Renal cortical epithelial cell (primary cell): ENCODE results near the gene ROBO3. TPM values are rescaled to one million over a fixed set of nuclear protein-coding genes. Genes with fewer than 3 reads are reported as not detected.

Source experiments
- DNase-seq: peaks from one replicate; pipeline ENCODE4 v3.0.0-alpha.2; 2011; ENCODE audit warnings: low read depth
- total RNA-seq: library from RNA; depleted of rRNA; stranded (reverse); fragments of >200 nt; gene quantifications from 2 replicates; pipeline ENCODE4 v1.2.3, GENCODE V29; 2014

Gene ROBO3
- total RNA-seq, 1 donor from 2014 or later, result 7.3 TPM

DNA sequence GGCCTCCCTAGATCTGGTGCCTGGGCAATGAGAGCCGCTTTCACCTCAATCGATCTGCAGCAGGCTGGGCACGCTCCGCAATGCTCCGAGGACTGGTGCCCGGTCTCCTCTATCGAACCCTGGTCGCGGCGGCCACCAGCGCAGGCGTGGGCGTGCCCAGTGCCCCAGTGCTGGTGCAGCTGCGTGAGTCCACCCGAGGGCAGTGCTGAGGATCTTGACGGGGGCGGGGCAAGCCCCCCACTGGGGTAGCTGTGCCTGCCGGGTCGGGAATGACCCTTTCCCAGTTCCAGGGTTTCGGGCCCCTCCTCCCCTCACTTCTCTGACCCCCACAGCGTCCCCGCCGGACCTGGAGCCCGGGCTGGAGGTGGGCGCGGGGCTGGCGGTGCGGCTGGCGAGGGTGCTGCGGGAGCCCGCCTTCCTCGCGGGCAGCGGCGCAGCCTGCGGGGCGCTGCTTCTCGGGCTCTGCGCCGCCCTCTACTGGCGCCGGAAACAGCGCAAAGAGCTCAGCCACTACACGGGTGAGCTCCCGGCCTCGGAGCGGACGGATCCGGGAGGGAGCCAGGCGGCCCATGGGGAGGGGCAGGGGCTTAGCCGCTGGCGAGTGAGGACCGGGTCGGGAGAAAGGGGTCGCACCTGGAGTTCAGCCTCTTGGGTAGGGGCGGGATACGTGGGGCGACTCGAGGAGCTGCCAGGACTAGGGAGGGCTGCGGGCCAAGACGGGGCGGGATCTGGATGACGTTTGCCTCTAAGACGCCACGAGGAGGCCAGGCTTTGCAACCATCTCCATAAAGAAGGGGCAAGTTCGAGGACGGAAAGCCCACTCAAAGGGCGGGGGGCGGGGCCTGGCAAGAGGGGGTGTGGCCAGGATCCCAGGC, 10.9 kb downstream of the ROBO3 start:
- DNase-seq, result peak; percentile 84

DNA sequence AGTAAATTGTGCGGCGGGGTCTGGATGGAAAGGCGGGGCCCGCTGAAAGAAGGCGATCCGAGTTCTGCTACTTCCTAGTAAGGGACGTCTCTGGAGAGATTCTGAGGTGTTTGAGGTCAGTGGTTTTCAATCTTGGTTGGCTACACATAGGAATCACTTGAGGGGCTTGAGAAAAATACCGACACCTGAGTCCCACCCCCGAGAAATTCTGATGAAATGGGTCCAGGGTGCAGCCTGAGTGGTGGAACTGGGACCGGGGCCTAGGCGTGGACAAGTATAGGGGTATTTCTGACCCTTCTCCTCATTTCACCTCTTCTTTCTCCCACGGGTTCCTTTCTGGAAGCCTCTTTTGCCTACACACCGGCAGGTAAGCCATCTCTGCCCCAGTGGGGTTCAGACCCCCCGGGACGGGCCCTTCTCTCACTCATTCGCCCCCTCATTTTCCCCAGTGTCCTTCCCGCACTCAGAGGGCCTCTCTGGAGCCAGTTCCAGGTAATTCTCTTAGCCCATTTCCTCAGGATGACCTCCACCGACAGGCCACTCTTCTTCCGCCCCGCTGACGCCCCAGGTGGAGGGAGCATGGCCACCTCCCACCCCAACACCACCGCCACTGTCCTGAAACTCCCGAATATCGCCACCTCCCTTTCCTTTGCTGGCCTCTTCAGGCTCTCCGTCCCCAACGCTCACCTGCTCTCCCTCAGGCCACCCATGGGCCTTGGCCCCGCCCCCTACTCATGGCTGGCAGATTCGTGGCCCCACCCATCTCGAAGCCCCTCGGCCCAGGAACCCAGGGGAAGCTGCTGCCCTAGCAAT, 11.8 kb downstream of the ROBO3 start:
- DNase-seq, result no peak

DNA sequence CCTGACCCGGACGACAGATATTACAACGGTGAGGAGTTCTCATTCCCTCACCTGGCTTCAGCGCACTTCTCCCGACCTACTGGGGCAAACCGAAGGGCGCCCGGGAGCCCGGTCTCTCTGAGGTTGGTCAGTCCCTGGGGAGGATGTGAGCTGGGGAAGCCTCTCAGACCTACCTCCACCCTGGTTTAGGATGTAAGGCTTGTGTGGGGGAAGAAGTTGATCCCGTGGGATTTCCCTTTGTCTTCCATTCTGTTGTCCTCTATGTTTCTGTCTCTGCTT, 12.3 kb downstream of the ROBO3 start:
- no peak for DNase-seq

DNA sequence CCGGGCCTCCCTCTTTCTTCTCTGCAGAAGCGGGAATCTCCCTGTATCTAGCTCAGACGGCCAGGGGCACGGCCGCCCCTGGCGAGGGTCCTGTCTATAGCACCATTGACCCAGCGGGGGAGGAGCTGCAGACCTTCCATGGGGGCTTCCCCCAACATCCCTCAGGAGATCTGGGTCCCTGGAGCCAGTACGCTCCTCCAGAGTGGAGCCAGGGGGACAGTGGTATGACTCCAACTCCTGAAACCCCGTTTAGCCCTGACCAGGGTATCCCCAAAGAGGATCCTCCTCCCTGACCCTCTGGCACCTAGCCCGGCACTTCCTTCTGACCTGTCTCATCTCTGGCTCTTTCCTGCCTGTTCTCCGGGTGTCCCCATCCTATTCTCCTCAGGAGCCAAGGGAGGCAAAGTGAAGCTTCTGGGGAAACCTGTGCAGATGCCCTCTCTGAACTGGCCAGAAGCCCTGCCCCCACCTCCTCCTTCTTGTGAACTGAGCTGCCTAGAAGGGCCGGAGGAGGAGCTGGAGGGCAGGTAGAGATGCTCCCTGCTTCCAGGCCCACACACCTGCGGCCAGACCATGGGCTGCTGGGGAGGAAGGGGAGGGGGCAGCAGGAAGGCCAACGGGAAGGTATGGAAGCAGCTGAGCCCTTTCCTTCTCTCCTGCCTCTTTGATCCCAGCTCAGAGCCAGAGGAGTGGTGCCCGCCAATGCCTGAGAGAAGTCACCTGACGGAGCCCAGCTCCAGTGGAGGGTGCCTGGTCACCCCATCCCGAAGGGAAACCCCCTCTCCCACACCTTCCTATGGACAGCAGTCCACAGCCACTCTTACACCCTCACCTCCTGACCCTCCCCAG, 12.9 kb downstream of the ROBO3 start:
- DNase-seq, result no peak

DNA sequence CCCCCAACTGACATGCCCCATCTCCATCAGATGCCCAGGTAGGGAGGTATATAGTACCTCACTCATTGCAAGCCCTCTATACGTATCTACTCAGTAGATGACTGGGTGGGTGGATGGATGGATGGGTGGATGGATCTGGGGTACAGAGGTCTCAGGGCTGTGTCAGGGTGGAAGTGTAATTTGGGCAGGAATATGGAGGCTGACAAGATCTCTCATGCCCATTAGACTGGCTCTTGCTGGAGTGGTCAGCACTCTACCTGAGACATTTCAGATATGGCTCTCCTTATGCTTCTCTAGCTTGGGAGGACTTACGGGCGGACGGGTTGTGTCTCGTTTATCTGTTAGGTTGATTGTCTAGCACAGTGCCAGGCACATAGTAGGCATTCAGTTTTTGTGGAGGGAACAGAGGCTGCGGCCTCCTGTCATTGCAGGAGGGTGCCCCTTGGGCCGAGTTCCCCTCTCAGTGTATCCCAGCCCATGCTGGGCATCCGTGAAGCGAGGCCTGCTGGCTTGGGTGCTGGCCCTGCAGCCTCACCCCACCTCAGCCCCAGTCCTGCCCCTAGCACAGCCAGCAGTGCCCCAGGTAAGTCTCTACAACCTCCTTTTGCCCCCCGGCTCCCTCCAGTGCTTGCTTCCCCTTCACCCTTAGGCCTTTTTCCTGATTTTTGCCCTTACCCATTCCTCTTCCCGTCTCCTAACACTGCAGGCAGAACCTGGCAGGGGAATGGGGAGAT, 13.7 kb downstream of the ROBO3 start:
- DNase-seq, result no peak

DNA sequence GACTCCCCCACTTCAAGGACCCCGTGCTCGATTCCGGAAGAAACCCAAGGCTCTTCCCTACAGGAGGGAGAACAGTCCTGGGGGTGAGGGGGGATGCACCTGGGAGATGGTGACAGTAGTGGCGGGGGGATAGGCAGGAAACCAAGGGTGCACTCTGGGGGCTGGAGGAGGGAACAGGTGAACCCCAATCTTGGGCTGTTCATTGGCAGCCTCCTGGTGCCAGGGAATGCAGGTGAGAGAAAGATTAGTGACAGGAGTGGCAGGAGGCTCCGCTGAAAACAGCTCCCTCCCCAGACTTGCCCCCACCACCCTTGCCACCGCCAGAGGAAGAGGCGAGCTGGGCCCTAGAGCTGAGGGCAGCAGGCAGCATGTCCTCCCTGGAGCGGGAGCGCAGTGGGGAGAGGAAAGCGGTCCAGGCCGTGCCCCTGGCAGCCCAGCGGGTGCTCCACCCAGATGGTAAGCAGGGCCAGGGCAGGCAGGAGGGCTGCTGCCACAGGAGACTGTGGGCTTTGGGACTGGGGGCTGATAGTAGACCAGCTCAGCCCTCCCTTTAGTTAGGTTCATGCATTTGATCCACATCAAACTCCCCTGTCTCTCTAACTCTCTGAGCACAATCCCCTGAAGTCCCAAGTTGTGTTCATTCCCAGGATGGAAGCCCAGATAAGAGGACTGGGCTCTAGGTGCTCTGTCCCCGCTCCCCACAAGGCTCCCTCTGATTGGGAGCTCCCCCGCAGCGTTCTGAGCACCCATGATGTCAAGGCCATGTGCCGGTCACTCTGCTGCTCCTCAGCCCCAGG, 14.5 kb downstream of the ROBO3 start:
- no peak for DNase-seq

DNA sequence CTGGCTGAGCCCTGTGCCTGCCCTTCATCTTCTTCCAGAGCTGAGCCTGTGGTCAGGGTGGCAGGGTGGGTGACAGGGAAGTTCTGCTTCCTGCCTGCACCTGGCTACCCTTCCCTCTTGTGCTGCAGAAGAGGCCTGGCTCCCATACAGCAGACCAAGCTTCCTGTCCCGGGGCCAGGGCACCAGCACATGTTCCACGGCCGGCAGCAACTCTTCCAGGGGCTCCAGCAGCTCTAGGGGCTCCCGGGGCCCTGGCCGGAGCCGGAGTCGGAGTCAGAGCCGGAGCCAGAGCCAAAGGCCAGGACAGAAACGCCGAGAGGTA, 15.0 kb downstream of the ROBO3 start:
- DNase-seq, result no peak

DNA sequence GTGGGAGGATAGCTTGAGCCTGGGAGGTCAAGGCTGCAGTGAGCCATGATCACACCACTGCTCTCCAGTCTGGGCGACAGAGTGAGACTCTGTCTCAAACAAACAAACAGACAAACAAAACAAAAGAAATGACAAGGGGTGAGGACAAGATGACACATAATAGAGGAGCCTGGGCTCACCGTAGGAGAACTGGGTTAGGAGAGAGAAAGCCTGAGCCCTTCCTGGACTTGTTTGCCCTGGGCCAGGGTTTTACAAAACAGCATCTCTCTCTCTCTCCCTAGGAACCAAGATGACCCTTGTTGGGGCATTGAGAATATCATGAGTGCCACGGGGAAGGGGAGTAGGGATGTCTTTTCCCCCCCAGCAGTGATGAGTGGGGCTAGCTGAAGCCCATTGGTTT, 15.7 kb downstream of the ROBO3 start:
- DNase-seq, result no peak

DNA sequence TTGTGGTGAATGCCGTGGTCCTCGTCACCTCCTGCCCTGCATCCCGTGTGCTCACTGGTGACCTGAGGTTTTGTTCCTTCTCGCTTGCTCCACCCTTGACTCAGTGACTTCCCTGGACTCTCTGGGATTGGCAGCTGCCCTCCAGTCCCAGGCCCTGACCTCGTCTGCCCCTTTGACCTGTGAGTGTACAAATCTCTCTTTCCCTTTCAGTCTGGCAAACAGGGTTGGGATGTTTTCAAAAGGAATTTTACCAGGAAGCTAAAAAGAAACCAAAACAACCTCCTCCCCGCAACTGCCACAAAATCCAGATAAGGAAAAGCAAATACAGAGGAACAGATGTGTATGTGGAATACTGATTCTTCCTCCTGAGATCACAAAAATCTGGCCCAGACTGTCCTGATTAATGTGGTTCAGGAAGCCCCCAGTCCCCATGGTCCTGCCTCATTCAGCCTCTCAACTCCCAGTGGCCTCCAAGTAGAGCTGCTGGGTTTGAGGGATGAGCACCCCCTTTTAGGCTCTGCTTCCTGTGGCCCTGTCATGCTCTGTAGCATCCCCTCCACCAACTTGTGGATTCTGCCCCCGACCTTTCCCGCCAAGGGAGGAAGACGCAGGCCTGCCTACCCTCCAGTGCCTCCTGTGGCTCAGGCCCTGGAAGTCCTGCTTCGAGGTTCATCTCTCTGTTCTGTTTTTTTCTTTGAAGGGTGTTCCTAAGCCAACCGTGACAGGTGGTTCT, 17.3 kb downstream of the ROBO3 start:
- DNase-seq, result no peak

DNA sequence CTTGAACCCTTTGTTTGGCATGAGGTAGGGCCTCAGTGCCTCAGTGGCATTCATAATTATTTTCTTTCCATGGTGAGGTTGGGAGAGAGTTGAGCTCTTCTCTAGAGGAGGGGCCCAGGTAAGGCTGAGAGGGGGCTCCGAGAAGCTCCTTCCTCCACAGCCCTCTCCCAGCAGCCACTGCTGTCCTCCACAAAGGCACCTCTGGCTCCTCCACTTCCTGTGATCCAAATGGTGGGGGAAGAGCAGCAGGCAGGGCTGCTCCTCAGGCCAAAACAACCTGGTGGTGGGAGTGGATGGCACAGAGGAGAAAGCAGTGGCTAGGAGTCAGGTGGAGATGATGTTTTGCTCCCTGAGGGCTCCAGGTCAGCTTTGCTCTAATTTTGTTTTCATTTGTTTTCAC, 19.1 kb downstream of the ROBO3 start:
- DNase-seq, result no peak

DNA sequence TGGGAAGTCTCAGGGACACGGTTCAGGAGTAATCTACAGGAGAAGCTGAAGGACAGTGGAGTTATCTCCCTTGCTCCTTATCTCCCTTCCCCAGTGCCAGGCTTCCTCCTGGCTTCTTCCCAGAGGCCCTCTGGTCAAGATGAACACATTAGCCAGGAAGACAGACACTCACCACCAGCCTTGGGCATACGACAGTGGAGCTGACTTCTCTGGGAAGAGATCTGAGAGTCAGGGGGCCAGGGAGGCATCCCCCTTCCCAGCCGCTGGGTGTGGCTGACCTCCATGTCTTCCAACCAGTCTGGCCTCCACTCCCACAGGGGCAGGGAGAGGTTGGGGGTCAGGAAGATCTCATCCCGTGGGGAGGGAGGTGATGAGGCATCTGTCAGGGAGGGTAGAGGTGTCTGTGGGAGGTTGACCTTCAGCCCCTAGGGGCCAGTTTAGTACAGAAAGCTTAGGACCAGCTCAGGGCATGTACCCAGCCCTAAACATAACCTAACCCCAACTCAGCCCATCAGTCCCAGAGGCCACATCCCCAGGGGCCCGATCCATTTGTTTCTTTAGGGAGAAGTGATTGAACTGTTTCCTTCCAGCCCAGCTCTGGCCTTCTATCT, 19.7 kb downstream of the ROBO3 start:
- no peak for DNase-seq

DNA sequence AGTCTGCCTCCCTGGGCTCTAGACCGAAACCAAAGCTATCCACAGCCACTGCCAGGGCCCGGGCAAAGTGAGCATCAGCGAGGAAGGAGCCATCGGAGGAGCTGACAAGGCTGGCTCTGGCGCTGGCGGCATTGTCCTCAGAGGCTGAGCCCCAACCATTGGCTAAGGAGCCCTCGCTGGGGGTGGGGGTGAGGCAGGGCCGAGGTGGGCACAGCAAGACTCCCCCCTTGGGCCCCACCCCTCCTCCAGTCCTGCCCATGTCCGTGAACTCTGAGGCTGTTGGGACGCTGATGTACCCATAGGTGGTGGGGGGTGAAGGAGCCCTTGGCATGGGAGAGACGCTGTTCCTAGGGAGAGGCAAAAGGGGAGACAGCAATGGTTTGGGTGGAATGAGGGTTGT, 21.2 kb downstream of the ROBO3 start:
- DNase-seq, result no peak

DNA sequence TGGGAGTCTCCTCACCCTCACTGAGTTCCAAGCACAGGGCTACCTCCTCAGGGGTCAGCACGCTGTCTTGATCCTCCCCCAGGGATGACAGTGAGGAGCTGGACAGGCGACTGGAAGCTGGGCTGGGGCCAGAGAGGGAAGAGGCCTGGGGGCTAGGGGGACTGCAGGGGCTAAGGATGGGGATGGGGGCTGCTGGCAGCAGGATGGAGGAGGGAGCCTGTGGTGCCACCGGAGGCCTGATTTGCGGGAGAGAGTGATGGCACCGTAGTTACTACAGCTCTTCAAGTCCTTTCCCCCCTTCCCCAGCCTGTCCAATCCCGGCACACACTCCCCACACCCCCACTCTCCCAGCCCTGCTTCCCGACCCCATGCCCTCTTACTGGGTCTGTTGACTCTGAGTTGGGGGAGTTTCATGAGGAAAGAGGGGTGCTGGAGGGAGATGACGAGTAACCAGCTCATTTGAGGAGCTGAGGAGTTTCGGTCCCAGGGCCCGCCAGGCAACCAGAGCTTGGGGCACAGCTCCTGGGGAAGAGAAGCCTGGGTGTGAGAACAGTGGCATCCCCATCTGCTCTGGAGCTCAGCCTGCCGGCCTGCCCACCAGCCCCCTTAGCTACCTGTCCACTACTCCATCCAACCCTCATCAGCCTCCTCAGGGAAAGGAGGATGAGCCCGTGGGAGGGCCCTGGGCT, 21.9 kb downstream of the ROBO3 start:
- DNase-seq, result no peak

DNA sequence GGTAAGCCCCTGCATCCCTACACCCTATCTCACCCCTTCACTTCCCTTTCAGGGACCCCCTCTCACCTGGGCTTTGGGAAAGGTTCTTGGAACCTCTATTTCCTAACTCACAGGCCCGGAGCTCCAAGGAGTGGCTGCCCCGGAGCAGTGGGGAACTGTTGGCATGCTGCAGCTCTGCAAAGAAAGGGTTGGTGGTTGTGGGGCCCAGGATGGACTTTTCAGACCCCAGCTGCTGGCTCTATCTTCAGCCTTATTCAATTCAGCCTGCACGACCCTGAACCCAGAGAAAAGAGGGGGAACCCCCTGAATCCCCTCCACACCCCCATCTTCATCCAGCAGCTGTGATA, 22.4 kb downstream of the ROBO3 start:
- DNase-seq, result no peak

DNA sequence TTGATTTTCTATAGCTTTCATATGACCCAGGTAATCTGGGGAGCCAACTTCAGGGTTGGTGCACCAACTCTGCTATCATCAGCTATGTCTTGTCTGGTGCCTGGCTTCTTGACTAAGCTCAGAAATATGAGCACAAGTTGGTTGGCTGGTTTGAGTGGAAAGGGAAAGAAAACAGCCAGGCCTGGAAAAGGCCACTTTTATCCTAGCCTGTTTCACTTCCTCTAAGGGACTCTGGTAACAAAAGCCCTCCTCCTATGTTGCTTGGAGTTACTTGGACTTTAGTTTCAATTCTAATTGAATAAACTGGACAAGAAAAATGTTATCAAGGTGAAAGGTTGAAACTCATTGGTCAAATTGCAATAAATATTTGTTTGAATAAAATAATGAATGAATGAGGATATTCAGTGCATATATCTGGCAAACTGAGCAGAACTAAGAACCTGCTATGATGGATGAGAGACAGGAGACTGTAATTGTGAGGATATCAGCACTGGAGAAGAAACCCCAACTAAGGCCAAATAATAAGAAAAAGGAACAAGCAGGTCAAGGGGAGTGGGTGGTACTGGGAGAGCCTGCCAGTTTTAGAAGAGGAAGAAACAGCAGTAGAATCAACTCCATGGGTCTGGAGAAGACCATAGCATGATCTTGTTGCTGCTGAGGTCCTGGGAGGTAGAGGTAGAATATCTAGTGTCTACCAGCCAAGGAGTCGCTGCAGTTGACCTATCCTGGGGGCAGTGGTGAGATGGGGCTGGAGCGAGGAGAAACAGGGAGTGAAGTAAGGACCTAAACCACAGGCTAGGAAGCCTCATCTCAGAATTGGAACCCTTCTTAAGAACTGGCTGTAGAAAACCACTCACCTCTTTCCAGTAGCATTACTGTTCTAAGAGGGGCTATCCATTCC, 24.2 kb downstream of the ROBO3 start:
- no peak for DNase-seq

DNA sequence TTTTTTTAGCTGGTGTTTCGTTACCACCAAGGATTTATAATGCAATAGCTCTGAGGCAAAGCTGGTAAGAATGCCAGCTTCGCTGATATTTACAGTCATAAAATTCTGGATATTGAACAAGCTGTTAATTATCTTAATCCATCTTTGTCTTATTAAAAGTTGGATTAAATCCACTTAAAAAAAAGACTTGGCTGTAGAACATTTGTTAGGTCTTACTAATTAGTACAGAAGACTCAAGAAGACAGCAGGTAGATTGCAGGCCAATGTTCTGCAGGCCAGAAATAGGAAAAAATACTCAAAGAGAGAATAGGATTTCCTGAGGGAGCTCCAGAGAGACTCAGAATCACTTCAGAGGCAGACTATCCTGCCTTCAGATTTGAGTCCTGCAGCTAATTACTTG, 24.9 kb downstream of the ROBO3 start:
- DNase-seq, result no peak

DNA sequence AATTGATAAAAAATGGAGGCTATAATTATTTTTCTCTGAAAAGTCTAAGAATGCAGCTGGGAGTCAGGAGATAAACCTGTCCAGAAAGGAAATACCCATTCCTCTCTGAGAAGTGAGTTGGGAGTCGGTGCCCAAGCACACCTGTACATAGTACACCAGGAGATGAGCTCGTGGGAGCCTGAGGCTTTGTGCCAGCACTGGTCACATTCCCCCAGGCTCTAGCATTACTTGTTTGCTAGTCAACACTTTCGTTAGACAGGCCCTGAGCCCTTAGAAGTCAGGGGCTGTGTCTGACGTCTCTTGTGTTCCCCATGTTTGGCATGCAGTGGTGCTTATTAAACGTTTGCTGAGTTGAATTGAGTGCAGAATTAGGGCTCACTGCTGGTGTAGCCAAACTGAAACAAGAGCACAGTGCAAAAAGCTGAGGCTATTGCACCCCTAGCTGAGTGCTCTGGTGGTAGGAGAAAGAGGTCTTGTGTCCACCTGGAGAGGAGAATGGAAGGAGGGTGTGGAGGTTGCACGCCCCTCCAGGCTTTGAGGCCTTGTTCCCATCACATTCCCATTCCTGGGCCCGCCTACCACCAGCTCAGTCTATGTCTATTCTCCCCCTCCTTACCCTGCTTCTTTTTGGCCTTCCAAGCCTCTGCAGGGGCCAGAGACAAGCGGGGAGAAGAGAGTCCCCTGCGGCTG, 25.6 kb downstream of the ROBO3 start:
- no peak for DNase-seq

DNA sequence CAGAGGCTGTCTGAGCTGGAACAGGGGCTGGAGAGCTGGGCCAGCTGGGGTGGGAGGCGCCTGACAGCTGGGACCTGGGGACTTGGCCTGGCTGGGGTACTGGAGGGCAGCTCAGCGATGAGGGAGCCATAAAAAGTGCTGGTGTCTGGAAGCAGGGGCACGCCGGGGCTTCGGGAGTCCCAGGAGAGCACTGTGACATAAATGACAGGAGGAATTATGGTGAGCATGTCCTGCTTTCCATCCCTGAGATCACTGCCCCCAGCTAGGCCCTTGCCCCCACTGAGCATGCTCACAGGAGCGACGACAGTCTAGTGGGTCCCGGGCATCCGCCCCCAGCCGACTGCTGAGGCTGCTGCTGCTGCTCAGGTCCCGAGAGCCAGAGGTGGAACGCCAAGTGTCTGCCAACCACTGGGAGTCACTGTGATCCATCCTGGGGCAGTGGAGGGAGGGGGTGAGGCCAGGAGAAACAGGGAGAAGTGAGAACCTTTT, 26.2 kb downstream of the ROBO3 start:
- no peak for DNase-seq
